GM21390 (cell line): ENCODE measurements around the gene LRRC3.
"Not testable (repeated sequence)": the region's sequence is repeated elsewhere in the genome, so short reads cannot be mapped to it uniquely, and the experiment has no call there.

Experiments used
- ATAC-seq: cut with Tn5 transposase; IDR thresholded peaks from one replicate; pipeline ENCODE4 v1.9.1; 2021; ENCODE audit not compliant: unreplicated experiment

The LRRC3 gene

DNA sequence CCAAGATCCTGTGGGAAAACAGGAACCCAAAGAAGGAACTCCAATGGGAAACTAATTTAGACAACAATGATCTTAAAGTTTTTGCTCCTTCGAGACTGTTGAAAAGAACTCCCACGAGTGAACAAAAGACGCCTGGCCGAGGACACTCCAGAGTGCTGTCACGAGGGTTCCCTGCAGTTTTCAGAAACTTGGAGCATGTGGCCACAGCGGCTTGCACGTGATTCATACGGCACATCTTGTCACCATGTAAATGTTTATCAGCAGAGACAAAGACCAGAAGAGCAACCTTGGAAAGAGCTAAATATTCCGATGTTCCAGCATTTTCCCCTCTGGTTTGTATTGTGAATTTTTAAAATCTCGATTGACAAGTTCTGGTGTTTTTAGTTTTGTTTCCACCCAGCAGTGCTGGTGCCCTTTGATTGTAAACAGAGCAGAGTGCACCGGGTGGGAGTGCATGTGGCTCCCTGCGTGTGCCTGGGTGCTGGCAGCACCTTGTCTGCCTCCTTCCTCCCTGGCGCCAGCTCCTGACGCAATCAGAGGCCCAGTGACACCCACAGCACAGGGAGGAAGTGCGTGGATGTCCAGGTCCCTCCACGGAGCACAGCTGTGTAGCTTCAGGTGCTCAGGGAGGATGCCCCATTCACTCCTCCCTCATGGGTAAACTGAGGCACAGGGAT, 23.0 kb downstream of the LRRC3 start:
- no peak for ATAC-seq

DNA sequence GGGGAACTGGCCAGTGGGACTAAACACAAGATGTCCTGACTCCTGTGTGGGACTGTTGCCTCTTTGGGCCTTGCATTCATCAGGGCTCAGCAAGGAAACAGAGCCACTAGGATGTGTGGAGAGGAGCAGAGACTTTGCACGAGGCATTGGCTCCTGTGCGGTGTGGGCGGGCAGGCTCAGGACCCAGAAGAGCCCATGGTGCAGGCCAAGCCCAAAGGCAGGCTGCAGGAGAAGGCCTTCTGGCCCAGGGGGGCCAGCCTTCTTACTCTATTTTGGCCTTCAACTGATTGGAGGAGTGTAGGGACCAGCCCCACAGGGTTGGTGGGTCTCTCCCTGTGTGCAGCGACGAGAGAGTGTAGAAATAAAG, 23.5 kb downstream of the LRRC3 start:
- no peak for ATAC-seq

DNA sequence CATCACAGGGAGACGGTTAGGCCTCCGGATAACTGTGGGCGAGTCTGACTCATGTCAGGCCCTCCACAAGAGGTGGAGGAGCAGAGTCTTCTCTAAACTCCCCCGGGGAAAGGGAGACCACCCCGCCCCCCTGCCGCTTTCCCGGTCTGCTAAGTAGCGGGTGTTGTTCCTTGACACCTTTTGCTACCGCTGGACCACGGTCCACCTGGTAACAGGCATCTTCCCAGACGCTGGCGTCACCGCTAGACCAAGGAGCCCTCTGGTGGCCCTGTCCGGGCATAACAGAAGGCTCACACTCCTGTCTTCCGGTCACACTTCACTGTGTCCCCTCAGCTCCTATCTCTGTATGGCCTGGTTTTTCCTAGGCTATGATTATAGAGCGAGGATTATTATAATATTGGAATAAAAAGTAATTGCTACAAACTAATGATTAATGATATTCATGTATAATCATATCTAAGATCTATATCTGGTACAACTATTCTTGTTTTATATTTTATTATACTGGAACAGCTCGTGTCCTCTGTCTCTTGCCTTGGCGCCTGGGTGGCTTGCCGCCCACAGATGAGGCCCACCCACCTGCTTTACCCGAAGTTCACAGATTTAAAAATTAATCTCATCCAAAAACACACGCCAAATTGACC, 24.4 kb downstream of the LRRC3 start:
- not testable (repeated sequence) for ATAC-seq

DNA sequence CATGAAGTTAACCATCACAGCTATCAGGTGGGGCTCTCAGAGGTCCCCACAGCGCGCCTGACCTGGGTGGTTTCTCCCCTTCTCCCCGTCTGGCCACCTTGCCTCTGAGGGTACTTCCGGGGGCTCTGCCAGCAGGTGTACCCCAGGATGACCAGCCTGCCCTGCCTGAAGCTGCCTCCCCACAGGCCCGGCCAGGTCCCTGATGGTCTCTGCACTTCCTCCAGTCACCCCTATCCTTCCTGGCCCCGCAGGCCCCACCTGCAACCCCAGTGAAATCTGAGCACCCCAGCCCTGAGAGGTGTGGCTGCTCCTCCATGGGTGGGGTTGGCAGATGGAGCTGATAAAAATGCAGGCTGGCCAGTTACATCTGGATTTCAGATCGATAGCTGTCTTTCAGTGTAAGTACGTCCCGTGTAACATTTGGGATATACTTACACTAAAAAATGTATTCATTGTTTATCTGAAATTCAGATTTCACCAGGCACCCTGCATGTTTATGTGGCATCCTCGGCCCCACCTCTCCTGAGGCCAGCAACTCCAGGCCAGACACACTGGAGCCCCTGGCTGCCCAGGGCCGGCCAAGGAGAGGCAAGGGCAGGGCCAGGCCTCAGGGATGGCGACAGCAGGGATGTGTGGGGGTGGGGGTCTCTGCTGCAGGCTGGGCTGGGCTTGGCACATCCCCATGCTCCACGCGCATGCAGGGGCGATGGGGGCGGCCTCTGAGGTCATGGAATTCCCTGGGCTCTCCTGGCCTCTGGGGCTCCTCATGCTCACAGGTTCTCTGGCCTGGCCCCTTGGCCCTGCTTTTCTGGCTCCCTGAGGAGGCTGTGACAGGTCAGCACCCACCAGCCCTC, 25.1 kb downstream of the LRRC3 start:
- no peak for ATAC-seq

DNA sequence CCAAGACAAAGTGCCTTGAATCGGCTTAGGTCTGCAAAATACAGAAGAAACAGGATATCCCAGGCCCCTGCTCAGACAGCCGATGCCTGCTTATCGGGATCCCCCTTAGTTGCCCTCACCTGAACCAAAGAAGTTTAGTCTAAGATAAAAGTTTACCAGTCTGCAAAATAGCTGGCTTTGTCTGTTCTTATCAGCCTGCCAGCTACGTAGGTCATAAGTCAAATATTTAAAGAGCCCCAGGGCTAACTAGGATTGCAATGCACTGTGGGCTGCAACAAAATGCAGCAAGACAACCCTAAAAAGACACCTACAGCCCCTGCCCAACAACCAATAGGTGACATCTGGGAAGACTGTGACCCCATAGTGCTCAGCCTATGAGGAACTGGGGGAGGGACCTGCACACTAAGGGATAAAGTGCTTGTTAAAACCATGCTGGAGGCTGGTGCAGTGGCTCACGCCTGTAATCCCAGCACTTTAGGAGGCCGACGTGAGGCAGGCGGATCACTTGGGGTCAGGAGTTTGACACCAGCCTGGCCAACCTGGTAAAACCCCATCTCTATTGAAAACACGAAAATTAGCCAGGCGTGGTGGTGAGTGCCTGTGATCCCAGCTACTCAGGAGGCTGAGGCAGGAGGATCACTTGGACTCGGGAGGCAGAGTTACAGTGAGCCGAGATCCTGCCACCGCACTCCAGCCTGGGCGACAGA, 27.4 kb downstream of the LRRC3 start:
- ATAC-seq, result no peak

DNA sequence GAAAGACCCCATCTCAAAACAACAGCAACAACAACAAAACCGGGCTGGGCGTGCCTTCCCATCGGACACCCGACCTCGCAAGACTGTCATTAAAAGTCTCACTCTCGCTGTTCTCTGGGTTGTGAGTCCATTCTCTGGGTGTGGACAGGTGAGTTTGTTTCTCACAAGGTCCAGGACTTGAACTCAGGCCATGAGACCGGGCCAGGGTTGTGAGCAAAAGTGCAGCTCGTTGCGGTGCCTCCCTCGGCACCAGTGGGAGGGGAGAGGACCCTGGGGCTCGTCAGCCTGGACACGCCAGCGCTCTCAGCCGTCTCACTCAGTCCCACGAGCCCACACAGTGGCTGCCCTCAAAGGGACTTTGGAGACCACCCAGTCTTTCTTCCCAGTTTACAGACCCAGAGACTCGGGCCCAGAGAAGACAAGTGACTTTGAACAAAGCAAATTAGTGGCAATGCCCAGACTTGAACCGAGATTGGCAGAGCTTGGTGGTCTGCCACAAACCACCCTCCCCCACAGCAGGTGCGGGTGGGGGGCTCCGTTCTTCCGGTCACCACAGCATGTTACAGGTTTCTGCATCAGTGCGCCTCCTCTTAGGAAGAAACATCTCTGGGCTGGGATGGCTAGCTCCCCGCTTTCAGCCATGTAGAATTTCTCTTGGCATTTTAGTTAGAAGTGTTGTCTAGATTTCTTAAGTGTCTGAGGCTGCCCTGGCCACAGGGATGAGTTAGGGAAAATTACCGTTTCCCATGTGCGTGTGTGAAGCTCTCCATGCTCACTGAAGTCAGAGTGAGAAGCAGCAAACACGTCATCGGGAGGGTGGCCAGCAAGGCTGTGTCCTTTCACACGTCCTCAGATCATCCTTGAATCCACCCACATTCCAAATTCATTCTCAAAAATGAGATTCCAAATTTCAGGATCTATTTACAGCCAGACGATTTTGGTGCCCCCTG, 28.3 kb downstream of the LRRC3 start:
- no peak for ATAC-seq

DNA sequence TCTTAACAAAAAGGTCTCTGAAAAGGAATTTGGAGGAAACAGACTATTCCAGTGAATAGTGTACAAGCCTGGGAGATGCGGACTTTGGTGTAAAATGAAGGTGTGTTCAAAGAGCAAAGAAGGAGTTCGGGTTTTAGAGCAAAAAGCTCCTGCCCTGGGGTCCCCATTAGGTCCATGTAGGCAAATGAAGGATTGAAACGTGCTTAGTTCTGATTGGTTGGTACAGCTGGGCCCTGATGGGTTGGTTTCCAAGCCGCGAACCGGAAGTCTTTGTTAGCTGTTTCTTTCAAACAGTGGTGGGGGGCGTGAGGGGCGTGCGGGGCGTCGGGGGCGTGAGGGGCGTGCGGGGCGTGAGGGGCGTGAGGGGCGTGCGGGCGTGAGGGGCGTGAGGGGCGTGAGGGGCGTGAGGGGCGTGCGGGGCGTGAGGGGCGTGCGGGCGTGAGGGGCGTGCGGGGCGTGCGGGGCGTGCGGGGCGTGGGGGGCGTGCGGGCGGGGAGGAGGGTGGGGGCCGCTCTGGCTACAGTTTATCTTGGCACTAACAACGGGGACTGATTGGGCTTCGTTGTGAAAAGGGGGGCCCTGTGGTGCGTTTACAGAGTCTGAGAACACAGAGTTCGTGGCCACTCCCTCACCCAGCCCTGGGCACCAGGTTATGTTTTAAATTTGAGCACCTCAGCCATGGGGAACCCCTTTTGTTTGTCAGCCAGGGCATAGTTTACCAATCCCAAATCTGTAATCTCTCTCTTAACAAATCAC, 29.4 kb downstream of the LRRC3 start:
- no peak for ATAC-seq

DNA sequence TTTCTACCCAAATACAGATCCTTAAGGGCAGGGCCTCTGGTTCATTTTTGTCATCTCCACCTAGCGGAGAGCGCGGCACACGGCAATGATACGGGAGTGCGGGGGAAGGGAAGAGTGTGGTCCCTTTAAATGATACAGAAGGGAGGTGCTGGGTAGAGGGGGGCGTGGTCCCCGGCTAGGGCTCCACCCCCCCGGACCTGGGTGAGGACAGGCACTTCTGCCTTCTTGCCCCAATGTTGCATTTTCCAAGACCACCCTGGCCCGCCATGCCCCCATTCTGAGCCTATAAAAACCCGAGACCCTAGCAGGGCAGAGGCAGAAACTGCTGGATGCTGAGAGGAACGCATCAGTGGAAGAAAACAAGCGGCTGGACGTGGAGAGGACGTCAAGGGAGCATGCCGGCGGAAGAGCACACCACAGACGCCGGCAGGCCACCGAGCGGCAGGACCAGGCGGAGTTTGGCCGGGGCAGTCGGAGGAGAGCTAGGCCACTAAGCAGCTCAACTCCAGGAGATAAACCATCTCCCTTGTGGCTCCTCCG, 30.0 kb downstream of the LRRC3 start:
- no peak for ATAC-seq

DNA sequence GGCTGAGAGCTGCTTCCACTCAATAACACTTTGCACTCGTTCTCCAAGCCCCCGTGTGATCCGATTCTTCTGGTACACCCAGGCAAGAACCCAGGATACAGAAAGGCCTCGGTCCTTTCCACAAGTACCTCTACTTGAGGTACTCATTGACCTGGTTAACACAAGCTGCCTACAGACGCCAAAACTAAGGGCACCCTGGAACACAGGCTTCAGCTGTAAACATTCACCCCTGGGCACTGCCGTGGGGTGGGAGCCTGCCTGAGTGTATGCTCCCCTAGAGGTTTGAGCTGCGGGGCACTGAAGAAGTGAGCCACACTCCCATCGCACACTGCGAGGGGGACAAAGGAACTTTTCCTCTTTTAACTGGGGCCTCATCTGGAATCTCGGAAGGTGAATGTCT, 30.5 kb downstream of the LRRC3 start:
- no peak for ATAC-seq

DNA sequence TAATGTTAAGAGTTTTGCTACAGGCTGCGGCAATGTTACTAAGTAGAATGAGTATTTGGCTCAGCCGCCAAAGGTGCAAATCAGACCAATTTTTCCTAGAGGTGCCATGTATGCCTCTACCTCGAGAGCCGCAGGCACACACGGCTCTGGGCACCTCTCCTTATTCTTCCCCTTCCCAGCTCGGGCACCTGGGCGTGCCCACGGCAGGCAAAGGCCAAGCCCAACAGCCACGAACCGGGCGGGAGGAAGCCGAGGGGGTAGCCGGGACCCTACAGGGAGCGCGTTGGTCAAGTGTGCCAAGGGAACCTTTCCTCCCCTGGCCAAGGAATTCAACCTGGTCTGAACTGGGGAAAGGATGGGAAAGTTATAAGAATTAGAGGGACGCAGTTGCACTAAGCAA, 31.0 kb downstream of the LRRC3 start:
- ATAC-seq, result no peak

DNA sequence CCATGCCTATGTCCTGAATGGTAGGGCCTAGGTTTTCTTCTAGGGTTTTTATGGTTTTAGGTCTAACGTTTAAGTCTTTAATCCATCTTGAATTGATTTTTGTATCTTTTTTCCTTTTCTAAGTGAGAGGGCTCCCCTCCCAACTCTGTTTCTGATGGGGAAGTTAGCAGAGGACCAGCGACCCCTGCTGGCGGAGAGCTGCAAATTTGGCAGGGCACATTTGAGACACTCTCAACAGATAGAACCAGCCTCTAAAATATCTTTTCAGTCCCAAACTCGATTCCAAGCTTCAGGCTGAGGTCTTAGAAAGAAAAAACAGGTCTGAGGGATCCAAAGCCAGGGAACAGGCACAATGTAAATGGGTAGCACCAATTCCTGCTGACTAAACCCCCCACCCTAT, 32.5 kb downstream of the LRRC3 start:
- ATAC-seq, result no peak

DNA sequence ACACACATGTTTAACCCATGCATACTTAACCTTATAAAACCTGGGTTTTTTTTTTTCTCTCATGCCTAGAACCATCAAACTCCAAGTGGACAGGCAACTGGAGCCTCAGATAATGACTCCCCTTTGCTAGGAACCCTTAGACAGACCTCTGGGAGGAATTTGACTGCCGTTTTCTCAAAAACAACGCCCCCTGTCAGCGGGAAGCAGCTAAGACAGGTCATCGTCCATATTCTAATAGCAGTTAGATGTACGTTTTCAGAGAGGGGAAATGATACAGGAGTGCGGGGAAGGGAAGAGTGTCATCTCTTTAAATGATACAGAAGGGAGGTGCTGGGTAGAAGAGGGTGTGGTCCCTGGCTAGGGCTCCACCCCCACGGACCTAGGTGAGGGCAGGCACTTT, 34.7 kb downstream of the LRRC3 start:
- no peak for ATAC-seq

DNA sequence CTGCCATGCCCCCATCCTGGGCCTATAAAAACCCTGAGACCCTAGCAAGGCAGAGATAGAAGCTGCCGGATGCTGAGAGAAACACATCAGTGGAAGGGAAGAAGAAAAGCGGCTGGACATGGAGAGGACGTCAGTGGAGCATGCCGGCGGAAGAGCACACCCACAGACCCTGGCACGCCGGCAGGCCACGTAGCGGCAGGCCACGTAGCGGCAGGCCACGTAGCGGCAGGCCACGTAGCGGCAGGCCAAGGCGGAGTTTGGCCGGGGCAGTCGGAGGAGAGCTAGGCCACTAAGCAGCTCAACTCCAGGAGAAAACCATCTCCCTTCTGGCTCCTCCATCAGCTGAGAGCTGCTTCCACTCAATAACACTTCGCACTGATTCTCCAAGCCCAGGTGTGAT, 35.1 kb downstream of the LRRC3 start:
- ATAC-seq, result no peak

DNA sequence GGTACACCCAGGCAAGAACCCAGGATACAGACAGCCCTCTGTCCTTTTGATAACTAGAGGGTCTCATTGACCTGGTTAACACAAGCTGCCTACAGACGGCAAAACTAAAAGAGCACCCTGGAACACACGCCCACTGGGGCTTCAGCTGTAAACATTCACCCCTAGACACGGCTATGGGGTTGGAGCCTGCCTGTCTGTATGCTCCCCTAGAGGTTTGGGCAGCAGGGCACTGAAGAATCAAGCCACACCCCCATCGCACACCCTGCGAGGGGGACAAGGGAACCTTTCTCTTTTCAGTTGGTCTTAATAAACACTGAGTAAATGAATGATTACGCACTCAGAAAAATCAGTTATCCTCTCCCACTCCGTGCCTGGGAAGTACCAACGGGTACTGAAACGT, 35.5 kb downstream of the LRRC3 start:
- no peak for ATAC-seq

DNA sequence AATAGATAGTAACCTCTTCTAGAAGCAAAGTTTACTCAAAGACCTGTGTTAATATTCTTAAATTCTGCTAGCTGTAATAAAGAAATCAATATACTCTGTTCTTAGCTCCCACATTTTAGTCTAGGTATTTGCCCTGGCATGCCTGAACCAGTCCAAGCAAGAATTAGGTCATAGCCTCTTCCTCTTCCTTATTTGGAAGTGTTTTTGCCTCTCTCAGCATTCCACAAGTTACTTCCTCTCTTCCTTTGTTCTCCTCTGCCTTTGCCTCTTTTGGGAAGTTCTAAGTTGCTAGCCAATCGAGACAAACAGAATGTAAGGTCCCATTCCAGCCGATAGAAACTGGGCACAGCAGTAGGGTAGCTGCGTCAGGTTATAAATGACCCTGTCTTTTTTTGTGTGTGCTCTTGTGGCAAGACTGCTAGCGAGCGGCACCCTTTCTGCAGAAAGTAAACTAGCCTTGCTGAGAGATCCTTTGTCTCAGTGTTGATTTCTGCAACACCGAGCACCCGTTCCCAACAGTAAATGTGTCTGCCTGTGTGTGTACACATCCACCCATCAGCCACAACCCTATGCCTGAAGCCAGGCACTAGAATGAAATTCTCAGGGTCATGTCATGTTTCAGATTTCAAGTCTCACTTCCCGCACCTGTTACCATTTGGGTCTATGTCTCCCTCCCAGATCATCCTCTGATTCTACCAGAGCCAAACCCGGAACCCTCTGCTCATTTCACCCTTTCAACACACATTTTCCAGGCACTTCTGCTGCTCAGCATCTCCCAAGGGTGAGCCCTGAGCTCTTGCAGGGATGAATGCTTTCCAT, 37.5 kb downstream of the LRRC3 start:
- no peak for ATAC-seq

DNA sequence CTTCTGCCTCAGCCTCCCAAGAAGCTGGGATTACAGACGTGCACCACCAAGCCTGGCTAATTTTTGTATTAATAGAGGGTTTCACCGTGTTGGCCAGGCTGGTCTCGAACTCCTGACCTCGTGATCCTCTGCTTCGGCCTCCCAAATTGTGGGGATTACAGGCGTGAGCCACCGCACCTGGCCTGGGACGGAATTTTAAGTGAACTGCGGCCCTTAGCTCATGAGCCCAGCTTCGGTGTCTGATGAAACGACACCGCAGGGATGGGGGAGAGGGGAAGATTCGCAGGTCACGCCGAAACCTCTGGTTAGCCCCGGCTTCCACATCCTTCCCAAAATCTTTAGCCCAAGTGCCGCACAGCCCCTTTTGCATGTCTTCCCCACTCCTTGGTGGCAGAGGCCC, 39.1 kb downstream of the LRRC3 start:
- no peak for ATAC-seq

DNA sequence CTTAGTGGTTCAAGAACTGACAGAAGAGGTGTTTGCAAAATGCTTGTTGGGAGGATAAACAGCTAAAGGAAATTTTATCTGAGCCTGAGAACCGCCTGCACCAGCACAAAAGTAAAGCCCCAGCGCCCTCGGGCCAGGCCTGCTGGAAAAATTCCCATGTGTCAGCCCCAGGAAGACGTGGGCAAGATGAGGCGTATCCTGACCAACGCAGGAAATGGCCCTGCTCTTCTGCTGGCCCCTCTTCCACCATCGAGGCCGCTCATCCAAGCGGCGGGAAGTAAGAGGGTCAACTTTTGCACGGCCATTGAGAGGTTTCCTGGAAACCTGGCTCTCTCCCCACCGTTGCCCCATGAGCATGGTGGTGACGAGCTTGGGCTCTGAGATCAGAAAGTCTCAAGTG, 39.6 kb downstream of the LRRC3 start:
- no peak for ATAC-seq
